GM19023 (cell line): ENCODE results near the gene KIRREL3.

Experiments used
- ATAC-seq: cut with Tn5 transposase; IDR thresholded peaks from one replicate; pipeline ENCODE4 v1.9.1; 2021; ENCODE audit warnings: mild to moderate bottlenecking, moderate library complexity; ENCODE audit not compliant: unreplicated experiment

The KIRREL3 gene

DNA sequence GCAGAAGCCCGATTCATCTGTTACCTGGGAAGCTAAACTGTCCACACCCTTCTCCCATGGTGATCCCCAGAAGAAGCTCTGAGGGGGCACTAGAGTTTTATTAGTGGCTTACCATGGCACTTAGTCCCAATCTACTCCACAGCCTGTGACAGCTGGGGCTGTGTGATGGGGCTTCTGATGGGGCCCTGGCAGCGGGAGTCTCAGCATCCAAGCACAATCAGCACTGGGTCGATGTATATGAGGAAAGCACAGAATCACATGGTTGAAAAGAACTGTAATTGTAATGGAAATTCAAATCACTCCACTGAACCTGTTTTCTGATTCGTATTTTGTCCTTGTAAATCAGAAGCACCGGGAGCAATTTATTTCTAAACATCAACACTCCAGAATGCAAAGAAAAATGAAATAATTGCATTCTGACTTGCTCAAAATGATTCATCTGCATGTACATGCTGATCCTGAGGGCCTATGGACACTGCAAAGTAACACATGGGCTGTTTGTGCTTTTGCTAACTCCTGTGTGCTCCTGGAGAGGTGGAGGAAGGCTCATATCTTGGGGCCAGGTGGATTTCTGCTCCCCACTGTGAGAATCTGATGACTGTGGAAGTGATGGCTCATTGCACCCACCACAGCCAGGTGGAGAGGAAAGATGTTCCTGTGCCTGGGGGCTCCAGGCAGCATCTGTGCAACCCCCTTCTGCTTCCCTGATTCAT is 203.0 kb downstream of the KIRREL3 start:
- no peak for ATAC-seq

GRCh38 chr11:126793596-126793995 is 207.0 kb downstream of the KIRREL3 start:
- no peak for ATAC-seq

GRCh38 chr11:126791991-126792390 is 208.6 kb downstream of the KIRREL3 start:
- ATAC-seq = no peak

DNA sequence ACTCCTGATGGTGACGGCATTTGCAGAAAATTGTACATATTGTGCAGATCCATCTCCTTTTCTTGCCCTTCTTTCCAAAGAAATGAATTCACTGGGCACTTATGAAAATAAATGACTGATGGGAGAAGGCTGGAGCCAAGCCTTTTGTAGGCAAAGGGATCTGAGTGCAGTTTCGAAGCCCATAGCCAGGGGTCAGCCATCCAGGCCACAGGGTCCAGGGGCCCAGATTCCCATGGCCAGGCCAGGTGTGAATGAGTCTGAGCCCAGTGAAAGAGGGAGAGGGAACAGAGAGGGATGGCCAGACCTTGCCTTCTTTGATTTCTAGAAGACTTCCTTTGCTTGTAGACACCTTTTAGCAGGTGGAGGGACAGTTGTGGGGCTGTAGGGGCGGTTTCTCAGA is 209.1 kb downstream of the KIRREL3 start:
- ATAC-seq = no peak

GRCh38 chr11:126790550-126791081 is 210.0 kb downstream of the KIRREL3 start:
- no peak for ATAC-seq

DNA sequence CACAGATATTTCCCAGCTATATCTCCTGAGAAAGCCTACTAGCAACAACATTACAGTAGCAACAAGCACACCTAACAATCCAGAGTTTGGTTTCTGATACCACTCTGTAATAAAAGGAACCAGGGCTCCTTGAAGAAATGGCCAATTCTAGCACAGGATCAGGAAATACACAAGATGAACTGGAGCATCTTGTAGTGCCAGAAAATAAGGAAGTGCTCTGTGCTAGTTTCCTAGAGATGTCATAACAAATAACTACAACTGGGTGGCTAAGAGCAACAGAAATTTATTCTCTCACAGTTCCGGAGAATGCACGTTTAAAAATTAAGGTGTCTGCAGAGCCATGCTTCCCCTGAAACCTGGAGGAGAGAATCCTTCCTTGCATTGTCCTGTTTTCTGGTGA is 217.8 kb downstream of the KIRREL3 start:
- no peak for ATAC-seq

DNA sequence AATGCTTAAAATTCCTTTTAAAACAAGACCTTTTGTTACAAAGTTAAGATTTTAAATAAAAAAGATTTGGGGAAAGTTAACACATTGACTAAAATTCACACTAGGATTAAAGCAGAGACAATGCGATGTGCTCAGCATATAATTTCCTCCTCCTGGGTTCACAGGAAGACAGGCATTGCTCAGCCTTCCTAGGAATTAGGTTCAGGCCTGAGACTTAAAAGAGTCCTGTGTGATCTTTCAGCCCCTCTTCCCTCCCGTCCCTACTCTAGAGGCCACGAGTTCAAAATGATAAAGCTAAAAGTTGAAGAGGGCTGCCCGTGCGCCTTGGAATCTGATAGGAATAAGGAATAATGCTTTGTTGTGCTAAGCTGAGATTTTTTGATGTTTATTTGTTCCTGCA is 218.6 kb downstream of the KIRREL3 start:
- ATAC-seq = no peak

- no peak for ATAC-seq
These were observed 224.5 kb downstream of the KIRREL3 start for GRCh38 chr11:126776119-126776518.

DNA sequence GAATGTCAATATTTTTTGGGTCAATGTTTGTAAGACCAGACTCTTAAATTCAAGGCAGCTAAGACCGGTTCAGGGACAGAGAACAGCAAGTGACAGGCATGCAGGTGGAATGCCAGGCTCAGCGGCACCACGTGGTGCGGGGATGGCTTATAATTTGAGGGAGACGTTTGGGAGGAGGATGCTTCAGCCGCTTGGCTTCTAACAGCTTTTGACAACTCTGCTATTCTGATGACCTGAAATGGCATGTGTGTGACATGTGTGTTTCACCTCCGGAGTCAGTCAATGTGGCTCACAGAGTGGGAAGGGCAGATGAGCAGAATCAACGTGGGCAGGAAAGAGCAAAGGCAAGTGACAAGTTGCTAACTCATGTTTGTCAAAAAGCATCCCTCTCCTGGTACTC is 228.3 kb downstream of the KIRREL3 start:
- no peak for ATAC-seq

GRCh38 chr11:126768702-126769101 is 231.9 kb downstream of the KIRREL3 start:
- ATAC-seq = no peak

DNA sequence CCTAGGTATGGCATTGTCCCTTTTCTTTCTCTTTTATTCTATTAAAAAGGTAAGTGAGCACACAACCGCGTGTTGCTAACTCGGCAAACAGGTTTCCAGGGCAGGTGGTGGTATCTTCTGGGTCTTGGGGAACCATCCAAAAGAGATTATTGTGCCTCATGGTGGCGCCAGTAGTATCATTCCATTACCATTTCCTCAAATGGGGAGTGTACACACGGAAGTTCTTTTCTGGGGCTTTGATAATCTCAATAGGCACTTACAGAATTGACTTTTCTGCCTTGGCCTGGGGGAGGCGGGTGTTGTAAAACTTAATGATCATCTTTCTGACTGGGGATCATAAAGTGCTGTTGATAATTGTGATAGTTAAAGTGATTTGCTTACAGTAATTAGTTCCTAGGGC is 234.1 kb downstream of the KIRREL3 start:
- ATAC-seq = no peak

- no peak for ATAC-seq
These were observed 235.4 kb downstream of the KIRREL3 start for GRCh38 chr11:126765196-126765595.

GRCh38 chr11:126764231-126764630 is 236.3 kb downstream of the KIRREL3 start:
- no peak for ATAC-seq

DNA sequence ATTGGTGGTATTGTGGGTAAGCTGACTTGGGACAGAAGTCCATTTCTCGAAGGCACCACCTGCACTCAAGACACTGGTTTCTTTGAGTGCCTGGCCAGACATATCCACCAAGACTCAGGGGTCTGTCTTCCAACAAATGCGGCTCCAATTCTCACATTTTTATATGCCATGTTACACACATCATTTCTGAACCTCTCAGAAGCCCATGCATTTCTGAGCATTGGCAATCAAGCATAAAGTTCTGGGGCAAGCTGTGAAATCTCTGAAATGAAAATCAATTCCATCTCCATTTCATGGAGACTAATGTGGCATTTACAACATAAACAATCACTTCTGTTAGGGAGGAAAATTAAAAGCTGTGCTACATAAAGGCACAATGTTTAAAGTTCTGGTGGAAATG is 243.7 kb downstream of the KIRREL3 start:
- no peak for ATAC-seq

- ATAC-seq = no peak
These were observed 244.1 kb downstream of the KIRREL3 start for GRCh38 chr11:126756421-126756820.

DNA sequence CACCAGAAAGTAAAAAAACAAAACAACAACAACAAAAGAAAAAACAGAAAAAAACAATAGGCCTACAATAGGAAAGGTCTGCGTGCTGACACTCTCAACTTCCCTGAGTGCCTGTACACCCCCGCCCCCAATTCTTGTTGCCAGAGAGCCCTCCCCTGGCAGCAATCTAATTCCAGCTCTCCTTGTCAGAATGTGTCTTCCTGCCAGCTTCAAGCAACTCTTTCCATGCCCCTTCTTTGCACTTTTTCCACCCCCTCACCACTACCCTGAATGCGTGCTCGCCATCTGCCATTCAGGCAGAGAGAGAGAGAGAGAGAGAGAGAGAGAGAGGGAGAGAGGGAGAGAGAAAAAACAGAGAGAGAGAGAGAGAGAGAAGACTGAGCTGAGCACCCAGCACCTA is 245.0 kb downstream of the KIRREL3 start:
- no peak for ATAC-seq

GRCh38 chr11:126754591-126755426 is 245.8 kb downstream of the KIRREL3 start:
- no peak for ATAC-seq

- no peak for ATAC-seq
These were observed 246.6 kb downstream of the KIRREL3 start for GRCh38 chr11:126753990-126754389.

DNA sequence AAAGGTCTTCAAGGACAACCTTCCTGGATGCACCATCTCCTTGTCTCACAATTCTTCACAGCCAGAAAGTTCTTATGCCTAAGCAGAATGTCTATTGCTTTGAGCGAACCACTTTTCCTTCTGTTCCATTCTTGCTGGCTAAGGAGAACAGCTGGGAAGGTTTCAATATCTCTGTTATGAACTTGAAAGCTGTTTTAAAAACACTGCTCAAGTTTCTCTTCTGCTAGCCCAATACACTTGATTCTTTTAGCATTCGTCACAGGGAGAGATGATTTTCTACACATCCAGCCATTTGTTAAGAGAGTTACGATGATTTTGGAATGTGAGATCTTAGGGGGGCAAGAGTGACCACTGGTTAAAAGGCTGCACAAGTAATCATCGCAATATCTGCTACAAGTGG is 249.3 kb downstream of the KIRREL3 start:
- no peak for ATAC-seq

DNA sequence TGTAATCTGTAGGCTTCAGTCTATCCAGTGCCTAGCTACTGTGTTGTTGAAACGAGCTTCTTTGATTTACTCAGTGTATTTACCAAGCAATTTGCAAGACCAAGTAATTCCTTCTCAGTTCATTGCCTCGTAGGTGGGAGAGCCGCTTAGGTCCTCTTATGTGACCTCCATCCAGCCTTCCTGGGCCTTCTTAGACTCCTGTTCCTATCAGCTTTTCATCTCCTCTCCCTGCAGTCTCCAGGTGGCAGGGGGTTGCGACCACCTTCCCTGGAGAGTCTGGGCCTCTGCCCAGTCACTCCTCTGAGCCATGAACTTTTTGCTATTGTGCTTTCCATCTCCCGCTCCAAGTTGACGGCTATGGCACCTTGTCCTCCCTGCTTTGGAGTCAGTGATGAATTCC is 251.8 kb downstream of the KIRREL3 start:
- no peak for ATAC-seq

GRCh38 chr11:126748100-126748791 is 252.3 kb downstream of the KIRREL3 start:
- no peak for ATAC-seq
